Activated CD8-positive, alpha-beta memory T cell treated with anti-CD3 and anti-CD28 coated beads for 24 hours (primary cell): ENCODE results near the gene NIPBL.
"Not testable (repeated sequence)": the region's sequence is repeated elsewhere in the genome, so short reads cannot be mapped to it uniquely, and the experiment has no call there.

Experiments used
- DNase-seq: peaks from one replicate; pipeline ENCODE4 v3.0.0-alpha.2; 2020

NIPBL gene

GRCh38 chr5:36950586-36951457 lies 74.3 kb downstream of the NIPBL start:
- no peak for DNase-seq

GRCh38 chr5:36953043-36953442 lies 76.5 kb downstream of the NIPBL start:
- no peak for DNase-seq

GRCh38 chr5:36957953-36958537 lies 81.5 kb downstream of the NIPBL start:
- DNase-seq: no peak

GRCh38 chr5:36958612-36959011 lies 82.0 kb downstream of the NIPBL start:
- DNase-seq: no peak

GRCh38 chr5:36965179-36965578 lies 88.6 kb downstream of the NIPBL start:
- DNase-seq: no peak

- DNase-seq: no peak
These were observed 93.3 kb downstream of the NIPBL start for GRCh38 chr5:36969700-36970395.

GRCh38 chr5:36978196-36978595 lies 101.6 kb downstream of the NIPBL start:
- DNase-seq: no peak

GRCh38 chr5:36982146-36982545 lies 105.6 kb downstream of the NIPBL start:
- DNase-seq: no peak

- DNase-seq: no peak
These were observed 108.8 kb downstream of the NIPBL start for GRCh38 chr5:36985387-36985786.

- no peak for DNase-seq
These were observed 111.8 kb downstream of the NIPBL start for GRCh38 chr5:36988396-36988795.

- DNase-seq: no peak
These were observed 122.0 kb downstream of the NIPBL start for GRCh38 chr5:36998578-36998977.

- no peak for DNase-seq
These were observed 125.7 kb downstream of the NIPBL start for GRCh38 chr5:37002176-37002751.

- DNase-seq: no peak
These were observed 128.7 kb downstream of the NIPBL start for GRCh38 chr5:37005252-37005651.

GRCh38 chr5:37005946-37006540 lies 129.5 kb downstream of the NIPBL start:
- no peak for DNase-seq

GRCh38 chr5:37013181-37013580 lies 136.6 kb downstream of the NIPBL start:
- not testable (repeated sequence) for DNase-seq

- no peak for DNase-seq
These were observed 137.8 kb downstream of the NIPBL start for GRCh38 chr5:37014321-37014720.

- DNase-seq: no peak
These were observed 139.5 kb downstream of the NIPBL start for GRCh38 chr5:37015795-37016666.

GRCh38 chr5:37028910-37029309 lies 152.3 kb downstream of the NIPBL start:
- no peak for DNase-seq

- no peak for DNase-seq
These were observed 152.9 kb downstream of the NIPBL start for GRCh38 chr5:37029436-37029835.

- DNase-seq: no peak
These were observed 158.4 kb downstream of the NIPBL start for GRCh38 chr5:37034955-37035354.

GRCh38 chr5:37037840-37038239 lies 161.3 kb downstream of the NIPBL start:
- no peak for DNase-seq

GRCh38 chr5:37039824-37040223 lies 163.3 kb downstream of the NIPBL start:
- DNase-seq: no peak
